Subcutaneous abdominal adipose tissue (tissue), 5 donors: ENCODE measurements around the gene VPS16.

Experiments used
- H3K27ac ChIP-seq: one replicate; pipeline ENCODE4 v1.7.0; 2013; ENCODE audit warnings: low read depth, mild to moderate bottlenecking, inconsistent platforms, low read length, moderate library complexity
- H3K27me3 ChIP-seq, 5 donors: one replicate each; pipeline ENCODE4 v1.7.0; 2013; ENCODE audit warnings: low read length in 5 of 5, inconsistent platforms in 1 of 5; ENCODE audit not compliant: control insufficient read depth in 5 of 5, insufficient read depth in 4 of 5
- H3K36me3 ChIP-seq, 5 donors: one replicate each; pipeline ENCODE4 v1.7.0; 2013; ENCODE audit warnings: low read length in 5 of 5; ENCODE audit not compliant: control insufficient read depth in 5 of 5, insufficient read depth in 5 of 5
- H3K4me1 ChIP-seq, 5 donors: one replicate each; pipeline ENCODE4 v1.7.0; 2013; ENCODE audit warnings: low read length in 5 of 5, mild to moderate bottlenecking in 3 of 5, moderate library complexity in 1 of 5; ENCODE audit not compliant: control insufficient read depth in 5 of 5, insufficient read depth in 5 of 5
- H3K4me3 ChIP-seq, 5 donors: one replicate each; pipeline ENCODE4 v1.7.0; 2013; ENCODE audit warnings: low read length in 5 of 5, low read depth in 1 of 5
- H3K9ac ChIP-seq, 5 donors: one replicate each; pipeline ENCODE4 v1.7.0; 2013; ENCODE audit warnings: low read length in 5 of 5, mild to moderate bottlenecking in 4 of 5, moderate library complexity in 3 of 5
- H3K9me3 ChIP-seq, 5 donors: one replicate each; pipeline ENCODE4 v1.7.0; 2013; ENCODE audit warnings: low read length in 5 of 5; ENCODE audit not compliant: control insufficient read depth in 5 of 5
- donor health status: healthy.
- donor health status: healthy.
- donor health status: healthy.
- donor health status: healthy.
- donor health status: healthy.

The VPS16 gene

DNA sequence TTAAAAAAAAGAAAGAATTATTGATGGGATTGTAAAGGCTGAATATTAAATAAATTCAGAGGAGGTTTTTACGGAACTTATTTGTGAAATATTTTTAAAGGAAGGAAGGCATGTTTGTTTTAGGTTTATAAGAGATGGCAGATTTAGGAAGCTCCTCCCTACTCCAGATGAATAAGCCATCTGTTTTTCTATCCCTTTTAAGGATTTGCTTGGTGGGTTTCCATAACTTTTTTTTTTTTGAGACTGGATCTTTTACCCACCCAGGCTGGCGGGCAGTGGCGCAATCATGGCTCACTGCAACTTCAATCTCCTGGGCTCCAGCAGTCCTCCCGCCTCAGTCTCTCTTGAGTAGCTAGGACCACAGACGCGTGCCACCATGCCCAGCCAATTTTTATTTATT, 63.1 kb downstream of the VPS16 start:
- H3K27ac ChIP-seq: no peak overlapping the region
- no peaks in the 10 kb centered on the region for H3K9me3 ChIP-seq
- H3K36me3 ChIP-seq: no peaks in the 10 kb centered on the region
- no peaks in the 10 kb centered on the region for H3K27me3 ChIP-seq
- no peak overlapping the region for H3K4me3 ChIP-seq
- H3K9ac ChIP-seq: no peak overlapping the region
- peaks cover 0 to 7% (median 4%) of the 10 kb centered on the region in 5 donors for H3K4me1 ChIP-seq

DNA sequence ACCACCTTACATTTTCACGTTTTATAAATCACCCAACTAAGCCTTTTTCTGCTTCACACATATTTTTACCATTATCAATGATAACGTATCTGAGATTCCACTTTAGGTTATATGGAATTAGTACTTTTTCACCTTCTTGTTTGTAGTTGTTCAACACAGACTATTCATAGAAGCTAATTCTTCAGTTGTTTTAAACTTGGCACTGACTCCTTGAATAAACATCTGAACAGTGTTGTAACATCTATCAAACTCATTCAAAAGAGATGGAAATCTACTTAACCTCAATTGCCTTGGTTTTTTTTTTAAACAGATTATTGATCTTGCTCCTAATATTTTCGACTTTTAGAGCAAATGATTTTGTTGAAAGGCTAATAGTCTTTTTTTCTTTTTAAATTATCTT, 67.0 kb downstream of the VPS16 start:
- Histone ChIP-seq H3K9ac (no peak overlapping the region), H3K4me3 (no peak overlapping the region), H3K36me3 (no peaks in the 10 kb centered on the region), H3K9me3 (no peaks in the 10 kb centered on the region), H3K4me1 (no peaks in the 10 kb centered on the region), H3K27ac (no peak overlapping the region), H3K27me3 (no peaks in the 10 kb centered on the region)

DNA sequence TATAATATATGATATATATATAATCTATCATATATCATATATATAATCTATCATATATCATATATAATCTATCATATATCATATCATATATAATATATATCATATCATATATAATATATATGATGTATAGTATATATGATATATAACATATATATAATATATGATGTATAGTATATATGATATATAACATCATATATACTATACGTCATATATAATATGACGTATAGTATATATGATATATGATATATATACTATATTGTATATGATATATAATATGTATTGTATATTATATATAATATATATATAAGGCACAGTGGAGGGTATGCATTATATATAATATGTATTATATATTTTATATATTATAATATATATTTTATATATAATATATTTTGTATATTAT, 69.4 kb downstream of the VPS16 start:
- Histone ChIP-seq H3K4me1 (no peaks in the 10 kb centered on the region), H3K27me3 (no peaks in the 10 kb centered on the region), H3K9ac (no peak overlapping the region), H3K9me3 (no peaks in the 10 kb centered on the region), H3K36me3 (peaks cover 0 to 6% (median 0%) of the 10 kb centered on the region in 5 donors), H3K4me3 (no peak overlapping the region), H3K27ac (no peak overlapping the region)

DNA sequence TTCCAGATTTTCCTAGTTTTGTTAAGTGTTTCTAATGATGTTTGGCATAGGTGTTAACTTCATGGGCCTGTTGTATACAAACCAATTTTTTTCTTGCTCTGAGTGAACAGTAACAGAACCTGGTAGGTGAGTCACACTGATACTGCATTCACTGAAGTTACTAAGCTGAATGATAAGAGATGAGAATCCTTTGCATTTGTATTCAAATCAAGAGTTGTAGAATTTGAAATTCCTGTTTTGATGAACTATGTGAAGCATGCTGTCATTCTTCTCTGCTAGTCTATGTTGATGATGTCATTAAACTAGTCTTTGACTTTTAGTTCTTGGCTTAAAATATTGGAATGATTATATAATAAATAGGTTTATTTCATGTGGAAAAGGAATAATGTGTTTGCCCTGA, 70.7 kb downstream of the VPS16 start:
- peaks cover 0 to 3% (median 0%) of the 10 kb centered on the region in 5 donors for H3K4me1 ChIP-seq
- H3K27me3 ChIP-seq: no peaks in the 10 kb centered on the region
- H3K4me3 ChIP-seq: no peak overlapping the region
- peaks cover 0 to 6% (median 0%) of the 10 kb centered on the region in 5 donors for H3K36me3 ChIP-seq
- H3K9ac ChIP-seq: no peak overlapping the region
- H3K9me3 ChIP-seq: no peaks in the 10 kb centered on the region
- H3K27ac ChIP-seq: no peak overlapping the region

DNA sequence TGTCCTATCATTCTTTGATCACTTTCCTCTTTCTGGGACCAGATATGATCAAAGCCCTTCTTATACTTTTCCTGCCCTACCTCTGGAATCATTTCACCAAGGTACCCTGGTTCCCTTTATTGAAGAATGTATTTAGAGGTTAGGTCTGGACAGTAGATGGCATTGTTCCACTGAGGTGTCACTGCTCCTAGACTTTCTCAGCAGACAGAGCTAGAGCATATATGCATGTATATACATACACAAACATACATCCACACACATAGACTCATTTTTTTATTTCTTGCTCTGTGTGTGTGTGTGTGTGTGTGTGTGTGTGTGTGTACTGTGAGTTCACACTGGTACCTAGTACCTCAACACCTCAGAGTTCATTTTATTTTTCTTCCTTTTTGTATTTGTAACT, 73.6 kb downstream of the VPS16 start:
- H3K27me3 ChIP-seq: no peaks in the 10 kb centered on the region

More for the DNA sequence above, 73.6 kb downstream of the VPS16 start:
- H3K4me1 ChIP-seq: peaks cover 0 to 23% (median 13%) of the 10 kb centered on the region in 5 donors
- peaks cover 0 to 6% (median 0%) of the 10 kb centered on the region in 5 donors for H3K36me3 ChIP-seq
- H3K4me3 ChIP-seq: no peak overlapping the region
- H3K9ac ChIP-seq: no peak overlapping the region
- H3K9me3 ChIP-seq: no peaks in the 10 kb centered on the region
- no peak overlapping the region for H3K27ac ChIP-seq
